GM19240 (cell line): ENCODE results near the gene IRX2.

Source experiments
- DNase-seq: peaks from one replicate; pipeline ENCODE4 v3.0.0; 2011; ENCODE audit warnings: low spot score; ENCODE audit not compliant: insufficient read length

The IRX2 gene

DNA sequence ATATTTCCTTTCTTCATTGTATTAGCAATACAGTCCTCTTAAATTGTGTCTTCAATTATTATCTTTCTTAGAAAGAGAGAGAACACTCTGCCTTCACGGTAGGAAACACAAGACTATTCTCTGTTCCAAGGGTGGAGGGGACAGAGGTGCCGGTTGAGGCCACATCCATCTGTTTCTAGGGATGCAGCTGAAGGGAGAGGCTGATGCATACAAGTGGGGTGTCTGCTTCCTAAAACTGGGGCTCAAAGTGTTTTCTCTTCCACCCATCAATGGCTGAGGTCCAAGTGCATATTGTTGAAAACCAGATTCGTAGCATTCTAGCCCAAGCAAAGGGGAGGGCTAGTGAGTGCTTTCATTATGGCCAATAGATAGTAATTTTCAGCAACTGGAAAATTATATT lies 9.5 kb downstream of the IRX2 start:
- no peak for DNase-seq

- DNase-seq = no peak
Measured at GRCh38 chr5:2740876-2741555, 10.5 kb downstream of the IRX2 start.

- DNase-seq = no peak
Measured at GRCh38 chr5:2740051-2740875, 11.2 kb downstream of the IRX2 start.

DNA sequence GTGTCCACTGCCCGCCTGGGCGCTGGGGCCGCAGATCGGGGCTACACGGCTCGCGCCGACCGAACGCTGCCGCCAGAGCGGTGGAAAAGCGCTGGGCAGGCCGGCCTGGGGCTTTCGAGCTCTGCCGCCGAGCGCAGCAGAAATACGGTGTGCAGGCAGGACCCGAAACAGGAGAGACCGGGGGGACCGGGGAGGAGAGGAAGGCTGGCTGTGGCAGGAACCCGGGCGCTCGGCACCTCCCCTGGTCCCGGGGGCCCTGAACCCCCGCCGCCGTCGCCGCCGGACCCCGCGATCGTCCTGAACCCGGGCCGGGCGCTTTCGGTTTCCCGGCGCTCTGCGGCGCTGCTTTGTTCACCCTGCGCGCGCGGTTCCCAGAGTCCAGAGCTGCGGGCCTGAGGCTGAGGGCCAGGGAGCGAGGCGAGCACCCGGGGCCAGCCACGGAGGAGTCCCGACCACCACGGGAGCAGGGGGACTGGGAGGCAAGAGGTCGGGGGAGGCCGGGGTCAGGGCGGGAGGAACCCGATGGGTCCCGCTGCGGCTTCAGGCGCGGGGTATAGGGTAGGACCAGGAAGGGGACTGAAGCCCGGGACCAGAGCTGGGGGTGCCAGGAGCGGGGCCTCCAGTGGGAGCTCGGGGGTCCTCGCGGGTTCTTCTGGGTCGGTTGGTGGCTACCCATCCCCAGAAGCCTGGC lies 12.0 kb downstream of the IRX2 start:
- DNase-seq = no peak

- DNase-seq = no peak
Measured at GRCh38 chr5:2738700-2739359, 12.6 kb downstream of the IRX2 start.

DNA sequence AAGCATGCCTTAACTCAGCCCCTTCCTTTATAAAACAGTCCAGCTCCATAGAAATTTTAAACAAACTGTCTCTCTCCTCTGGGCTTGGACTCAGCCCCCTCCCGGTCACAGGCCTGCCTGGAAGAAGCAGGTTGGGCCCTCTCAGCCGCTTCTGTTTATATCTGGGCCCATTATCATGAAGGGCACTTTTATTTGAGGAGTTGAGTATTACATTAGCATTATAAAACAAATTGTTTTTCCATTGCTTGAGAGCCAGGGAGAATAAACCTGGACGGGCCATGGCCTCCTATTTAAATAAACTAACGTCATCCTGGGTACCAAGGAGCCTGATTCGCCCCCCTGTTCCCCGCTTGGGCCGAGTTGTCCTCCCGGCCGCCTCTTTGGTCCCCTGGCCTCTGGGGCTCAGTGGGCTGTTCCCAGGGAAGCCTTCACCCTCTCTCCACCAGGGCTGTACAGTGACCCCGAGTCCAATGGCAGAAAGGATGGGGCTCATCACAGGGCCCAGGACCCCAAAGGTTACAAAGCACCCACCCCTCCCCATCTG lies 13.2 kb downstream of the IRX2 start:
- no peak for DNase-seq

- no peak for DNase-seq
Measured at GRCh38 chr5:2737273-2738155, 14.0 kb downstream of the IRX2 start.

DNA sequence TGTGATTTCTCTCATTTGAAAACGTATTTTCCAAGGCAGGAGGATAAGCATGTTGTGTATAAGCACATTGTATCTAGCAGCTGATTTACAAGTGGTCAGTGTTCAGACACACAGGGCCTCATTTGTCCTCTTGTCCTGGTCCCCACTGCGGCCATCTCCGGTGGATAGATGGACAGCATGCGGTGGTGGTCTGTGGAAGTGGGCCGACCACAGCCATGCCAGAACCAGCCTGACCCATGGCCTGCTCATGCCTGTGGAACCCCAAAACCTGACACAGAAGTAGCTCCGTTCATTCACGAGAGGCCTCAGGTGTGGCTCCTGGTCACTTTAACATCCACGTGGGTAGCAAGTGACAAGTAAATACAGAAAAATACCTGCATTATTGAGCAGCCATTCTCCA lies 14.6 kb downstream of the IRX2 start:
- no peak for DNase-seq

GRCh38 chr5:2735996-2736395 lies 15.5 kb downstream of the IRX2 start:
- DNase-seq = no peak

GRCh38 chr5:2732850-2733249 lies 18.6 kb downstream of the IRX2 start:
- no peak for DNase-seq

DNA sequence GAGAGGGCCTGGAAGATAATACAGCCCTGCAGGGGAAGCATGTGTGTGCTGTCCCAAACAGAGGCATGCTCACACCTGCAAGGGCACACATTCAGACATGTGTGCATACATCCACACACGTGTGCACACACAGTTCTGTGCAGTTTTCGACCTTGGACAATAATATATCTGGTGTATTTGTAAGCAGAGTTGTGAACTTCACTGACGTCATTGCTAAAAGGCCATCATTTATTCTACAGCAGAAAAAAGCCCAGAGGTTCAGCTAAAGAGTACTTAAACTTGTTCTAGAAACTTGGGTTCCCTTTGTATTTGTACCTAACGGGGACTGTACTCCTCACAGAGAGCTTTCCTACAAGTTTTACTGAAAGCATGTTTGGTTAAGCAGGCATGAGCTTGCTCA lies 19.5 kb downstream of the IRX2 start:
- no peak for DNase-seq

GRCh38 chr5:2729189-2729588 lies 22.3 kb downstream of the IRX2 start:
- DNase-seq = no peak

- no peak for DNase-seq
Measured at GRCh38 chr5:2727550-2727949, 23.9 kb downstream of the IRX2 start.

DNA sequence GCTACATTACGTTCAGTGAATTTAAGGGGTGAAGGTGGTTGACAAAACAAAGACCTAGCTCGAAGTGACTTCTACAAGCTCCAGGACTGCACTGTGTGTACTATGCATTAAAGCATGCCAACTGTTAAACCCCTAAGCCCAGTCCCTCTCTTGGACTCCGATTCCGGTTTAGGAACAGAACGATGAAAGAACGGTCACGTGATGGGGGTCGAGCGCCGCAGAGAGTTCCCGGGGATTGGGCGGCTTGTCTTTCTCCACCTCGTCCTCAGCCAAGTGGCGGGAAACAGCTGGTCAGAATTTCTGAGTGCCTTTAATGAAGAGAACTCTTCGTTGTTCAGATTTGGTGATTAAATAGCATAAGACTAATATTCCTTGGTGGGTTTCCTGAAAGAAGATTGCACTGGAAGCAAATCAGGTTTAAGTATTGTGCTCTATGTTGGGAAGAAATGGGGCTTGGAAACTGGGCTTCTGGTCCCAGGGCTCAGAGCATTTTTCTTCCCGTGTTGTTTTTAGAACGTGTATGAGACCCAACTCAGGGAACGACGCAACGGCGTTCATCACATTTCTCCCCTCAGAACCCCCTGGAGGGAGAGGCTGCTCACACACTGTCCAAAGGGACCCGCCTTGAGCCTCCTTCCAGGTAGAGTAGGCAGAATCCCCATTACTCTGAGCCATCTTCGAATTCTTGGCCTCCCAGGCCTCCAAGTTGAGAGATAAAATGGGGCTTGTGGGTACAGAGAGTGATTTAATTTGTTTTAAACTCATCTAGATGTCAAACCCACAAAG lies 25.3 kb downstream of the IRX2 start:
- DNase-seq = no peak

GRCh38 chr5:2724831-2725230 lies 26.6 kb downstream of the IRX2 start:
- no peak for DNase-seq

DNA sequence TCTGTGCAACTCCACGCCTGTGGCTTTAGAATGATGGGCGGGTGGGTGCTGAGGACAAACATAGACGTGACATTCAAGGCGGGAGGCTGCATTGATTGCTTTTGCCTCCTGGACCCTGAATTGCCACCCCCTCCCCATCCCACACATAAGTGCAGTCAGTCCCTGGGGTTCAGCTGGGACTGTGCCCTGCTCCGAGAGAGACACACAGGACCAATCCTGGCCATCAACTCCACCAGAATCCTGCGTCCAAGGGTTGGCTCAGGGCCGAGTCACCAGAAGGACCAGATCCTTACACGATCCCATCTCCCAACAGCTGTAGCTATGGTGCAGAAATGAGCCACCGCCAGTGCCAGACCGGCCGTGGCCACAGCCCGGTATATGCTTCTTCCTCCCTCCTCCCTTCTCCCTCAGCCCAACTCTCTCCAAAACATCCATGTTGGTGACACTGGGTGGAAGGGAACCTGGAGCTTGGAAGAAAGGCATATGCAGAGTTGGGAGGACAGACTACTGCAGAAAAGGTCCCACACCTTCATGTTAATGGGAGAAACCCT lies 27.4 kb downstream of the IRX2 start:
- no peak for DNase-seq

DNA sequence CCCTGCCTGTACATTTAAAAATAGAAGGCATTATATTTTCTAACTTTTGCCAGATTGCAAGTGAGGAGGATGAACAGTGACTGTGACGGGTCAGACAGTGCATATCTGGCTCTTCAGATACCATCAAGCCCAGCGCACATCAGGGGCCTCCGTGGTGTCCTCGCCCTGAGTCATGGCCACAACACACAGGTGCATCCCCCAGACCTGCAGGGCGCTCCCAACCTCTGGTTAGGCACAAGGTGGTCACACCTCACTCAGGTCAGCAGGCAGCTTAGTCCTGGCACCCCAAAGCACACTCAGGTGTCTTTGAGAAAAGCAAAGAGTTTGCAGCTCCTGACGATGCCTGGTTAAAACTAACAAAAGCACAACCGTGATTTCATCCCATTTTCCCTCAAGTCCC lies 28.6 kb downstream of the IRX2 start:
- DNase-seq = no peak

DNA sequence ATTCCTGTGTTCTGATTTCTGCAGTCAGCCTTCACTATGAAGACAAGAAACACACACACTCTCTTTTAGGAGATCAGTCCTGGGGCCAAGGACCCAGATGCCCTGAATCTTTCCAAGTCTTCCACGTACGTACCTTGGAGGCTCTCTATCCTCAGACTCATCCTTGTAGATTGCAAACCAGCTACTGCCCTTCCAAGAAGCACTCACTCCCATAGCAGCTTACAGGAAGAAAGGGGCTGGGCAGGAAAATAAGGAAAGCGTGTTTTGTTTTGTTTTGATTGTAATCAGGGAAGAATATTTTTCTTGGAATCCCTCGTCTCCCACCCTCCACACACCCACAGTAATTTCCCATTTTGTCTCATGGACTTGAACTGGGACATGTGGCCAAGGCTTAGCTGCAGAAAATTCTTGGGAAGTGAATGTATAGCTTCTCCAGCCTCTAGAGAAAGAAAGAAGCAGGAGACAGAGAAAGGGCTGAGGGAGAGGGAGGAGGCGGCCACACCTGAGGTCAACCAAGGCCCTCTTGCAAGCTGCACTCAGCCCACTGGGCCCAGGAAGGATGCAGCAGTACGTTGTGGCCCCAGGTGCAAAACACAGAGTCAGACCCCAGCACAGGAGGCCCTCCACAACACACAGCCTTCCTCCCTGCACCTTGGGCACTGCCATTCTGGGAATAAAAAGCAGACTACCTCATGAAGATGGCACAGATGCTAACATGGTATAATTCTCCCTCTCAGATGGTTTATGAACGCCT lies 29.9 kb downstream of the IRX2 start:
- no peak for DNase-seq

DNA sequence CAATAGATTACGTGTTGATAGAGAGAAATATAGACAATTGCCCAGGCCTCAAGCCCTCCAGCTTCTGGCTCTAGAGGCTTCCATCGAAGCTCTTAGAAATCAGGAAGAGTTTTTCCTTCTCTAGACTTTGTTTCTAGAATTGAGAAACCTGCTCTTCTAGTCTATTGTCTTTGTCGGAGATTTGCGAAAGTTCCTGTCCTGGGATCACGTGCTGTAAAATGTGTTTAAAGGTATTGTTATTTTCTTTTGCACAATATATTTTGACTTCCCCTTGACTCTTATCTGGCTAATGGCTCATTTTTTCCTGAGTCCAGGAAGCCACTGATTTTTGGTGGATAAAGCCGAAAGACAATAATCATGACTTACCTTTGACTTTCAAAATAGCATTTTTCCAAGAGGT lies 32.1 kb downstream of the IRX2 start:
- no peak for DNase-seq
